ENCODE results near the gene SORCS3.

Gene SORCS3

GRCh38 chr10:105070952-105071351 is 429.9 kb downstream of the SORCS3 start:
- no peak overlapping the region for H3K4me3 ChIP-seq (replicated peaks; ENCODE audit: insufficient read depth, low read length)
- TF ChIP-seq SPI1 (IDR thresholded peaks at IDR 0.05; ENCODE audit: borderline replicate concordance, low read depth) (no peak), GABPA (IDR thresholded peaks at IDR 0.05; ENCODE audit: low read depth) (no peak), REST (IDR thresholded peaks at IDR 0.05; ENCODE audit: insufficient replicate concordance, low read depth) (no peak)
- no peak for DNase-seq (ENCODE audit: low read depth in 1 of 2, low spot score in 1 of 2)

GRCh38 chr10:105071980-105072379 is 430.9 kb downstream of the SORCS3 start:
- no peak overlapping the region for H3K4me3 ChIP-seq (replicated peaks; ENCODE audit: insufficient read depth, low read length)
- peaks cover 2% of the 10 kb centered on the region for H3K27me3 ChIP-seq (ENCODE audit: insufficient read depth, poor library complexity, severe bottlenecking)
- no peak overlapping the region for H3K27ac ChIP-seq (replicated peaks)
- no peak for TF ChIP-seq CTCF (IDR thresholded peaks at IDR 0.05; ENCODE audit: insufficient read depth, low read length)
- TF ChIP-seq REST (IDR thresholded peaks at IDR 0.05; ENCODE audit: insufficient replicate concordance, low read depth) = no peak
- no peak for TF ChIP-seq SPI1 (IDR thresholded peaks at IDR 0.05; ENCODE audit: borderline replicate concordance, low read depth)
- no peak for TF ChIP-seq POLR2AphosphoS5 (IDR thresholded peaks at IDR 0.05; ENCODE audit: low read depth)
- no peak for TF ChIP-seq GABPA (IDR thresholded peaks at IDR 0.05; ENCODE audit: low read depth)
- DNase-seq (ENCODE audit: low read depth in 1 of 2, low spot score in 1 of 2) = no peak

More at GRCh38 chr10:105070952-105071351, 429.9 kb downstream of the SORCS3 start:
- Histone ChIP-seq H3K27me3 (ENCODE audit: insufficient read depth, poor library complexity, severe bottlenecking) (peaks cover 2% of the 10 kb centered on the region), H3K27ac (replicated peaks) (no peak overlapping the region)

GRCh38 chr10:105073999-105074398 is 432.9 kb downstream of the SORCS3 start:
- Histone ChIP-seq H3K27me3 (ENCODE audit: insufficient read depth, poor library complexity, severe bottlenecking) (peaks cover 2% of the 10 kb centered on the region), H3K4me3 (replicated peaks; ENCODE audit: insufficient read depth, low read length) (no peak overlapping the region), H3K27ac (replicated peaks) (no peak overlapping the region)
- TF ChIP-seq POLR2AphosphoS5 (IDR thresholded peaks at IDR 0.05; ENCODE audit: low read depth) (no peak), REST (IDR thresholded peaks at IDR 0.05; ENCODE audit: insufficient replicate concordance, low read depth) (no peak), SPI1 (IDR thresholded peaks at IDR 0.05; ENCODE audit: borderline replicate concordance, low read depth) (no peak)
- DNase-seq (ENCODE audit: low read depth in 1 of 2, low spot score in 1 of 2) = no peak

GRCh38 chr10:105075031-105075430 is 433.9 kb downstream of the SORCS3 start:
- no peak for TF ChIP-seq GABPA (IDR thresholded peaks at IDR 0.05; ENCODE audit: low read depth)
- no peak for TF ChIP-seq POLR2AphosphoS5 (IDR thresholded peaks at IDR 0.05; ENCODE audit: low read depth)
- TF ChIP-seq SPI1 (IDR thresholded peaks at IDR 0.05; ENCODE audit: borderline replicate concordance, low read depth) = no peak
- TF ChIP-seq REST (IDR thresholded peaks at IDR 0.05; ENCODE audit: insufficient replicate concordance, low read depth) = no peak
- TF ChIP-seq CTCF (IDR thresholded peaks at IDR 0.05; ENCODE audit: insufficient read depth, low read length) = no peak
- DNase-seq (ENCODE audit: low read depth in 1 of 2, low spot score in 1 of 2) = no peak
- Histone ChIP-seq H3K4me3 (replicated peaks; ENCODE audit: insufficient read depth, low read length) (no peak overlapping the region), H3K27me3 (ENCODE audit: insufficient read depth, poor library complexity, severe bottlenecking) (peaks cover 2% of the 10 kb centered on the region), H3K27ac (replicated peaks) (no peak overlapping the region)

All from HL-60 (cell line).